Panc1 (cell line): ENCODE measurements around the gene LPIN1. TPM values are rescaled to one million over a fixed set of nuclear protein-coding genes. Genes with fewer than 3 reads are reported as not detected.
A peak's percentile ranks its signal among the peaks of the same experiment; 100 is the strongest.

ENCODE experiments used
- ATAC-seq: fragments of 200-7000 bp; cut with Tn5 transposase; 2 replicates; pipeline ENCODE4 v1.9.1; 2020; ENCODE audit warnings: mild to moderate bottlenecking, moderate library complexity
- BruUV-seq: library from RNA; stranded (reverse); fragments of 400-500 nt; replicated peaks from 2 replicates; lab custom pipeline; 2021; lab: Mats Ljungman, UMichigan
- CTCF ChIA-PET: fragments of 300-600 bp; sonication (Branson Sonifier 250); formaldehyde crosslinking; loops from one replicate; lab custom pipeline; 2022; ENCODE audit warnings: antibody characterized with exemption; lab: Charles Lee
- POLR2A ChIA-PET: fragments of 300-600 bp; sonication (Branson Sonifier 250); formaldehyde crosslinking; loops from one replicate; lab custom pipeline; 2022; ENCODE audit warnings: antibody characterized with exemption; lab: Charles Lee
- DNase-seq: peaks from one replicate; pipeline ENCODE4 v3.0.0-alpha.2; 2010; ENCODE audit warnings: low read depth, low spot score
- H3K27ac ChIP-seq: 2 replicates; pipeline ENCODE4 v1.5.1; 2011; ENCODE audit warnings: mild to moderate bottlenecking, low read length, inconsistent platforms
- H3K27me3 ChIP-seq: fragments of 200-500 bp; sonication (Bioruptor generic); 2 replicates; pipeline ENCODE4 v1.6.0; 2014; ENCODE audit warnings: low read length, inconsistent platforms; ENCODE audit not compliant: control insufficient read depth, insufficient read depth
- H3K36me3 ChIP-seq: fragments of 200-500 bp; sonication (Bioruptor generic); 2 replicates; pipeline ENCODE4 v1.5.1; 2014; ENCODE audit warnings: inconsistent platforms, mild to moderate bottlenecking, low read length, moderate library complexity; ENCODE audit not compliant: control insufficient read depth, insufficient read depth
- H3K4me1 ChIP-seq: 2 replicates; pipeline ENCODE4 v1.5.1; 2011; ENCODE audit warnings: inconsistent platforms, mild to moderate bottlenecking, low read length, moderate library complexity; ENCODE audit not compliant: control insufficient read depth, insufficient read depth
- H3K4me3 ChIP-seq, 2 experiments: 2 replicates each; pipeline ENCODE4 v1.5.1; 2011 to 2012; ENCODE audit warnings: low read depth in 2 of 2, low read length in 2 of 2, mild to moderate bottlenecking in 2 of 2, inconsistent platforms in 1 of 2, moderate library complexity in 1 of 2
- H3K9me3 ChIP-seq: fragments of 200-500 bp; sonication (Bioruptor generic); 2 replicates; pipeline ENCODE4 v1.5.1; 2014; ENCODE audit warnings: low read depth, mild to moderate bottlenecking, inconsistent platforms, low read length, moderate library complexity; ENCODE audit not compliant: control insufficient read depth, insufficient read depth
- POLR2AphosphoS5 ChIP-seq: IDR thresholded peaks from 2 replicates; pipeline ENCODE4 v1.6.1; 2012; ENCODE audit warnings: mild to moderate bottlenecking, low read depth, low read length, moderate library complexity
- REST ChIP-seq, 2 experiments: IDR thresholded peaks; 2 replicates each; pipeline ENCODE4 v1.6.1; 2011 to 2012; ENCODE audit warnings: low read depth in 2 of 2, control low read depth in 1 of 2, low read length in 1 of 2, mild to moderate bottlenecking in 1 of 2, moderate library complexity in 1 of 2; ENCODE audit not compliant: insufficient read depth in 1 of 2
- SIN3A ChIP-seq: IDR thresholded peaks from 2 replicates; pipeline ENCODE4 v1.6.1; 2012; ENCODE audit warnings: low read depth, mild to moderate bottlenecking, low read length, moderate library complexity, borderline replicate concordance; ENCODE audit not compliant: insufficient read depth
- TCF7L2 ChIP-seq: IDR thresholded peaks from 2 replicates; pipeline ENCODE4 v1.6.1; 2011; ENCODE audit warnings: mild to moderate bottlenecking, low read depth, low read length, inconsistent platforms
- in situ Hi-C: cut with HindIII; loops from 2 replicates; pipeline ENCODE4 v1.10.0; 2016; ENCODE audit warnings: low sequenced_read_pairs, low pct_unique_long_range_greater_than_20kb
- intact Hi-C: fragments of 100-400 bp; cut with micrococcal nuclease; formaldehyde crosslinking; loops from one replicate; pipeline ENCODE4 v1.10.0; 2022; ENCODE audit not compliant: unreplicated experiment
- total RNA-seq: library from RNA; stranded (reverse); gene quantifications from one replicate; pipeline ENCODE4 v1.2.1, GENCODE V29; 2021; ENCODE audit not compliant: unreplicated experiment
- TF ChIP-seq, protein P1 (sequence below): fragments of 450-650 bp; IDR thresholded peaks from 2 replicates; pipeline ENCODE4 v1.5.1; 2017; ENCODE audit warnings: mild to moderate bottlenecking

The LPIN1 gene
- total RNA-seq, 1 experiment from 2014 or later: 51.8 TPM

- Histone ChIP-seq H3K4me3 (no peak overlapping the region), H3K36me3 (peaks cover 28% of the 10 kb centered on the region), H3K27me3 (no peaks in the 10 kb centered on the region), H3K27ac (peak overlapping the region; percentile 54), H3K4me1 (peaks cover 5% of the 10 kb centered on the region; the same call in 1 of the 2 replicates), H3K9me3 (no peaks in the 10 kb centered on the region)
- TF ChIP-seq SIN3A: no peak
- TF ChIP-seq REST (IDR thresholded peaks at IDR 0.05; ENCODE audit: insufficient read depth in 1 of 2, low read depth in 2 of 2, low read length in 1 of 2): 0 out of 4 replicates have a peak, but pooled peaks of 1 of the 2 experiments have one; percentile 26
- TF ChIP-seq, protein P1, sequence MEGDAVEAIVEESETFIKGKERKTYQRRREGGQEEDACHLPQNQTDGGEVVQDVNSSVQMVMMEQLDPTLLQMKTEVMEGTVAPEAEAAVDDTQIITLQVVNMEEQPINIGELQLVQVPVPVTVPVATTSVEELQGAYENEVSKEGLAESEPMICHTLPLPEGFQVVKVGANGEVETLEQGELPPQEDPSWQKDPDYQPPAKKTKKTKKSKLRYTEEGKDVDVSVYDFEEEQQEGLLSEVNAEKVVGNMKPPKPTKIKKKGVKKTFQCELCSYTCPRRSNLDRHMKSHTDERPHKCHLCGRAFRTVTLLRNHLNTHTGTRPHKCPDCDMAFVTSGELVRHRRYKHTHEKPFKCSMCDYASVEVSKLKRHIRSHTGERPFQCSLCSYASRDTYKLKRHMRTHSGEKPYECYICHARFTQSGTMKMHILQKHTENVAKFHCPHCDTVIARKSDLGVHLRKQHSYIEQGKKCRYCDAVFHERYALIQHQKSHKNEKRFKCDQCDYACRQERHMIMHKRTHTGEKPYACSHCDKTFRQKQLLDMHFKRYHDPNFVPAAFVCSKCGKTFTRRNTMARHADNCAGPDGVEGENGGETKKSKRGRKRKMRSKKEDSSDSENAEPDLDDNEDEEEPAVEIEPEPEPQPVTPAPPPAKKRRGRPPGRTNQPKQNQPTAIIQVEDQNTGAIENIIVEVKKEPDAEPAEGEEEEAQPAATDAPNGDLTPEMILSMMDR: peak; percentile 97
- ChIA-PET CTCF (interaction anchor here (0.6 to 2.1 kb wide), 4 partner anchors 33 to 300 kb away, joined by 4 to 9 read pairs (median 7); partner anchors contain the start of gene LPIN1), POLR2A (no interaction called here)
- ATAC-seq (peak; percentile 97), DNase-seq (no peak)
- in situ Hi-C loops (no loop called here), intact Hi-C loops (loop anchor here (1.0 to 2.0 kb wide), 2 partner anchors 87 to 90 kb away; no protein-coding TSS in a partner anchor)
- BruUV-seq: TSS peak; percentile 20
These were observed 32.7 kb downstream of the LPIN1 start for GRCh38 chr2:11778923-11779757.

DNA sequence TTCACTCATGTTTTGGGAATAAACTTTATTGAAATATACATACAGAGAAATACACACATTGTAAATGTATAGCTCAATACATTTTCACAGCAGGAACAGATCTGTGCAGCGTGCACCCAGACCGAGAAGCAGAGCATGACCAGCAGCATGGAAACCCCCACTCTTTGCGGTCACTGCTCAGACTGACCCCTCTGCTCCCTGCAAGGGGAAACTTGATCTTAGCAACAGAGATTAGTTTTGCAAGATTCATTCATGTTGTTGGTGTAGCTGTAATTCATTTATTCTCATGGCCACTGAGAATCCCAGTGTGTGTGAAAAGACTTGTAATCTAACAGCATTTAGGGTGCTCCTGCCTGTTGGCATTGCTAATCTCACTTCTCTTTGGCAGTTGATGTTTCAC, 35.2 kb downstream of the LPIN1 start:
- Histone ChIP-seq H3K36me3 (peaks cover 20% of the 10 kb centered on the region), H3K4me3 (no peak overlapping the region), H3K27ac (no peak overlapping the region), H3K9me3 (no peaks in the 10 kb centered on the region), H3K27me3 (no peaks in the 10 kb centered on the region), H3K4me1 (peaks cover 5% of the 10 kb centered on the region; the same call in 1 of the 2 replicates)
- ATAC-seq (no peak), DNase-seq (no peak)
- POLR2A ChIA-PET: no interaction called here
- TF ChIP-seq POLR2AphosphoS5: no peak
- TF ChIP-seq, protein P1: no peak
- no peak for TF ChIP-seq REST (IDR thresholded peaks at IDR 0.05; ENCODE audit: insufficient read depth in 1 of 2, low read depth in 2 of 2, low read length in 1 of 2)
- no peak for TF ChIP-seq TCF7L2
- no peak for TF ChIP-seq SIN3A
- intact Hi-C loops: no loop called here
- in situ Hi-C loops: no loop called here
- BruUV-seq: no TSS peak
- CTCF ChIA-PET: interaction anchor here (0.6 kb wide), 1 partner anchor 300 kb away, joined by 3 read pairs; no protein-coding TSS in a partner anchor
